Dendritic cell treated with granulocyte-macrophage colony-stimulating factor and Interleukin-4, amounts not matched to agents 40 ng/mL and 50 ng/mL, for 4 days (primary cell): ENCODE measurements around the gene CLEC16A.

Experiments
- H3K27ac Mint-ChIP-seq: one replicate; pipeline ENCODE4 v1.8.0; 2022; ENCODE audit warnings: mild to moderate bottlenecking, mixed read lengths
- H3K27me3 Mint-ChIP-seq: one replicate; pipeline ENCODE4 v1.8.0; 2022; ENCODE audit warnings: mild to moderate bottlenecking, mixed read lengths
- H3K36me3 Mint-ChIP-seq: one replicate; pipeline ENCODE4 v1.8.0; 2022; ENCODE audit warnings: low read depth, mixed read lengths
- H3K4me1 Mint-ChIP-seq: one replicate; pipeline ENCODE4 v1.8.0; 2022; ENCODE audit warnings: low read depth, mixed read lengths
- H3K4me3 Mint-ChIP-seq: one replicate; pipeline ENCODE4 v1.8.0; 2022; ENCODE audit warnings: mild to moderate bottlenecking, moderate library complexity, mixed read lengths
- H3K9me3 Mint-ChIP-seq: one replicate; pipeline ENCODE4 v1.8.0; 2022; ENCODE audit warnings: mixed read lengths
- intact Hi-C: fragments of 100-400 bp; cut with micrococcal nuclease; formaldehyde crosslinking; loops from one replicate; pipeline ENCODE4 v1.15.0; 2022

The CLEC16A gene

GRCh38 chr16:11114366-11115164, 170.2 kb downstream of the CLEC16A start:
- H3K27ac Mint-ChIP-seq, result peak overlapping the region; percentile 79
- intact Hi-C loops, result no loop called here
- peaks cover 42% of the 10 kb centered on the region for H3K36me3 Mint-ChIP-seq
- peaks cover 9% of the 10 kb centered on the region for H3K9me3 Mint-ChIP-seq
- H3K27me3 Mint-ChIP-seq, result no peaks in the 10 kb centered on the region
- H3K4me1 Mint-ChIP-seq, result peaks cover 25% of the 10 kb centered on the region
- H3K4me3 Mint-ChIP-seq, result peak overlapping the region; percentile 21

- Mint-ChIP-seq H3K9me3 (no peaks in the 10 kb centered on the region), H3K4me1 (peaks cover 29% of the 10 kb centered on the region), H3K4me3 (no peak overlapping the region), H3K36me3 (peaks cover 44% of the 10 kb centered on the region), H3K27me3 (no peaks in the 10 kb centered on the region), H3K27ac (no peak overlapping the region)
- intact Hi-C loops, result no loop called here
These were observed 173.3 kb downstream of the CLEC16A start for GRCh38 chr16:11117576-11118211.

DNA sequence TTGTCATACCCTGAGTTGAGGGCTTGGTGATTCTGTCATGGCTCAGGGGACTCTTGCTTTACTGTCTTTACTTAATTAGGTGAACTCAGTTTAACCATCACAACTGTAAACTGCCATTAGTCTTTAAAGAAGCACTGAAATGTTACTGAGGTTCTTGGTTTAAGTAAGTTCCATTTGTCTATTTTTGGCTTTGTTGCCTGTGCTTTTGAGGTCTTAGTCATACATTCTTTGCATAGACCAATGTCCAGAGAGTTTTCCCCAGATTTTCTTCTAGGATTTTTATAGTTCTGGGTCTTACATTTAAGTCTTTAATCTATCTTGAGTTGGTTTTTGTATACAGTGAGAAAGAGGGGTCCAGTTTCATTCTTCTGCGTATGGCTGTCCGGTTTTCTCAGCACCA, 174.1 kb downstream of the CLEC16A start:
- Mint-ChIP-seq H3K4me3 (no peak overlapping the region), H3K4me1 (peaks cover 35% of the 10 kb centered on the region), H3K27me3 (no peaks in the 10 kb centered on the region), H3K36me3 (peaks cover 50% of the 10 kb centered on the region), H3K9me3 (no peaks in the 10 kb centered on the region), H3K27ac (no peak overlapping the region)
- intact Hi-C loops, result no loop called here

DNA sequence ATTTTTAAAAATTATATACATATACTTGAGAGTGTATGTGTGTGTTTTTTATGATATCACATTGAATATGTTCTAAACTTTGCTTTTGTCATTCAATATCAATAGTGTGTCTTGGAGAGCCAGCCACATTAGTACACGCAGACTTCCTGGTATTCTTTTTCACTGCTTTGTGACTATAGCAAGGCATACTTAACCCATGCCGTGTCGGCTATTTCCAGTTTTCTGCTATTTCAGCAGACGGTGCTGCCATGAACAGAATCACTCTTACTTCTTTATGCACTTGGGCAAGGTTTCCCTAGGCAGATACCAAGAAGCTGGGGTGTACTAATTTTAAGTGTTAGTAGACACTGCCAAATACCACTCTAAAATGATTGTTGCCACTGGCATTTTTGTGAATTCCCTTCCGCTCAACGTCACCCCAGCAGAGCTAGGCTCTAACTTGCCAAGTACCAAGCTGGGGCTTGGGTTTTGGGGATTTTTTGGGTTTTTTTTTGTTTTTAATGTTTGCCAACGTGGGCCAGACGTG, 176.8 kb downstream of the CLEC16A start:
- Mint-ChIP-seq H3K27ac (no peak overlapping the region), H3K36me3 (peaks cover 65% of the 10 kb centered on the region), H3K4me3 (no peak overlapping the region), H3K27me3 (no peaks in the 10 kb centered on the region), H3K9me3 (no peaks in the 10 kb centered on the region), H3K4me1 (peaks cover 43% of the 10 kb centered on the region)
- intact Hi-C loops, result no loop called here

DNA sequence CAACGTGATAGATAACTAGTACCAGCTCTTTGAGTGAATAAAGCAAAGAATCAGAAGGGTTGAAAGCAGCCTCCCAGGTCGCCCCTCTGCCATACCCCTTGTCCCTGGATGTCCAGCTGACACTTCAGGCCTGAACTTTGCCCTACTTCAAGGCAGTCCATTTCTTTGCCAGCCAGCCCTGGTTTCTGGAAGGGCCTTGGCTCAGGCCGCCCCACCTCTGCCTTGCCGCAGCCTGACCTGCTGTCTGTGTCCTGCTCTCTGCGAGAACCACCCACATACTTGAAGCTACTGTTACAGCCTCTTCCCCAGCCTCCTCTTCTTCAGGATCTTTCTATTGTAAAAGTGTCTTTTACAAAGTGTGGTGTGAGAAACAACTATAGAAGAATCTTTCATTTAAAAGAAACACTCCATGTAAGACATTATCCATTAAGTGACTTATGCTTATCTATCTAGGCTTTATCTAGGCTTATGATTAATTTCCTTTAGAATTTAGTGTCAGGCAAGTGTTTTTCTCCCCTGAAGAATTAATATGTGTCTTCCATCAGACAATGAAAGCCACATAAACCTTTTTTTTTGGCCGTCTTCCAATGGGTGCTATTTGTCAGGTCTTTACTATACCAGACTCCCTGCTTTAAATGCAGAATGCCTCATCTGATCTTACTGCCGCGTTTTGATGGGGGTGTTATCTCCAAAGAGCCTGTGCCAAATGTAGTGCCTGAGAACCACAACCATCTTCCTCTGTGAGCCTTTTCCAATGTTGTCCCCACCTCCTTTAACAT, 177.7 kb downstream of the CLEC16A start:
- intact Hi-C loops, result no loop called here

DNA sequence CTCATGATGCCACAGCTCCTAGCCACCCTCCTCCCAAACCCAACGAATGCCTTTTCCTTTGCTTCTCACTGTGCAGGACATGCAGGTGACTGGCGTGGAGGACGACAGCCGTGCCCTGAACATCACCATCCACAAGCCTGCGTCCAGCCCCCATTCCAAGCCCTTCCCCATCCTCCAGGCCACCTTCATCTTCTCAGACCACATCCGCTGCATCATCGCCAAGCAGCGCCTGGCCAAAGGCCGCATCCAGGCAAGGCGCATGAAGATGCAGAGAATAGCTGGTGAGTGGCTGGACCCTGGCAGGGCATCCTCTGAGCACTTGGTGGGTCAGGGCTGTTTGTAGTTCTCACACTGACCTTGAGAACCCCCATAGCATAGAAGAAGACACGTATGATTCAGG, 179.3 kb downstream of the CLEC16A start:
- Mint-ChIP-seq H3K27ac (peak overlapping the region; percentile 84), H3K4me3 (no peak overlapping the region), H3K4me1 (peaks cover 68% of the 10 kb centered on the region), H3K36me3 (peaks cover 76% of the 10 kb centered on the region), H3K9me3 (no peaks in the 10 kb centered on the region), H3K27me3 (no peaks in the 10 kb centered on the region)
- intact Hi-C loops, result no loop called here

More for the DNA sequence above, 177.7 kb downstream of the CLEC16A start:
- H3K36me3 Mint-ChIP-seq, result peaks cover 65% of the 10 kb centered on the region
- no peaks in the 10 kb centered on the region for H3K9me3 Mint-ChIP-seq
- H3K4me1 Mint-ChIP-seq, result peaks cover 53% of the 10 kb centered on the region
- H3K27me3 Mint-ChIP-seq, result no peaks in the 10 kb centered on the region
- peak overlapping the region; percentile 75 for H3K27ac Mint-ChIP-seq
- no peak overlapping the region for H3K4me3 Mint-ChIP-seq

DNA sequence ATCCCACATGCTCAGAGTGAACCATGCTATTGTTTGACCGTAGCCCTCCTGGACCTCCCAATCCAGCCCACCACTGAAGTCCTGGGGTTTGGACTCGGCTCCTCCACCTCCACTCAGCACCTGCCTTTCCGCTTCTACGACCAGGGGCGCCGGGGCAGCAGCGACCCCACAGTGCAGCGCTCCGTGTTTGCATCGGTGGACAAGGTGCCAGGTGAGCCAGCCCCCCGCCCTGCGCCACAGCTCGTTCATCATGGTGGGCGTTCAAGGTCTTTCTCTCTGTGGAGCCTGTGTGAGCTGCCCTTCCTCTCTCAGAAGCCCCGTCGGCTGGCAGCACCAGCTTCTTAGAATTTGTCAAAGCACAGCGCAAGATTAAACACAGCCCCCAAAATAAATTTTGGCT, 181.6 kb downstream of the CLEC16A start:
- intact Hi-C loops, result no loop called here
- no peaks in the 10 kb centered on the region for H3K27me3 Mint-ChIP-seq
- no peaks in the 10 kb centered on the region for H3K9me3 Mint-ChIP-seq
- H3K4me1 Mint-ChIP-seq, result peaks cover 91% of the 10 kb centered on the region
- peak overlapping the region; percentile 84 for H3K27ac Mint-ChIP-seq
- peaks cover 65% of the 10 kb centered on the region for H3K36me3 Mint-ChIP-seq
- peak overlapping the region; percentile 10 for H3K4me3 Mint-ChIP-seq

DNA sequence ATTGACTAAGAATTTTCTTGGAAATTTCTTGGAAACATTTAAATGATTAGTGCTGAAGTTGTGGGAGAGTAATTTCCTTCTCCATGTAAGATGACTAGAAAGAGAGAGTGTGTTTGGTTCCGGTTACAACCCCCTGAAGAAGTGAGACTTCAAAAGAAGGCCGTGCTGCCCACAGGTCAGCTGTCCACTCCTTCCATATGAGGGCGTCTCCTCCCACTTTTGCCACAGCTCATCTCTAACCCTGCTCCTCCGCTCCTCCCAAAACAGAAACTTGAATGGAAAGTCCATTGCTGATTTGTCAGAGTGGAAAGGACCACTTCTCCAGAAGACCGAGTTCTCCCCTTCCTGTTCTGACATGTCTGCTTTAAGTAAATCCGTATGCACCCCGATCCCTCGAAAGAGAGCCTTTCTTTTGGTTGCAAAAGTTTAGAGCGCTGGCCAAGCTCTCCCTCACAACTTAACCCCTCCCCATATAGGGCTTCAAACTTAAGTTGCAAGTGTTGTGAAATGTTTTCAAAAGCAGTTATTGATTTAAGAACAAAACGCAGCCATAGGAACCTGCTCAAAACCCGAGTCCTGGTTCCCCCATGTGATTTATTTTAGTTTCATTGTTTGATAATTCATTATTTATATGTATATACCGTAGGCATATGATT, 182.2 kb downstream of the CLEC16A start:
- peak overlapping the region; percentile 10 for H3K4me3 Mint-ChIP-seq
- no peaks in the 10 kb centered on the region for H3K27me3 Mint-ChIP-seq
- H3K9me3 Mint-ChIP-seq, result no peaks in the 10 kb centered on the region
- H3K4me1 Mint-ChIP-seq, result peaks cover 97% of the 10 kb centered on the region
- peak overlapping the region; percentile 84 for H3K27ac Mint-ChIP-seq
- peaks cover 66% of the 10 kb centered on the region for H3K36me3 Mint-ChIP-seq
- intact Hi-C loops, result no loop called here

DNA sequence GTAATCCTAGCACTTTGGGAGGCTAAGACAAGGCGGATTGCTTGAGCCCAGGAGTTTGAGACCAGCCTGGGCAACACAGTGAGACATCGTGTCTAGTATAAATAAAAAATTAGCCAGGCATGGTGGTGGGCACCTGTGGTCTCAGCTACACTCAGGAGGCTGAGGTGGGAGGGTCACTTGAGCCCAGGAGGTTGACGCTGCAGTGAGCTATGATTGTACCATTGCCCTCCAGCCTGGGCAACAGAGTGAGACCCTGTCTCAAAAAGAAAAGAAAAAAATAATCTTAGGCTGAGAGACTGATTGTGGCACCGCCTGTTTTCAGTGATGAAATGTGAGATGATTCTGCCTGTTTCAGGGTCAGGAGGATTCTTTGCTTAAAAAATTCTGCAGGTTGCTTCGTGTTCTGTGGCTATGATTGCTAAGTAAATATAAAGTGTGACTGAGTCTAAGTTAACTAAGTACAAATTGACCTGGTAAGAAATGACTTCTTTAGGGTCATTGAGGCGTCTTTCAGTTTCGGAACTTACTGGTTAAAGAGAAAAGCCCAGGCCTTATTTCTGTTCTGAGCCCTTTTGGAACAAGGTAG, 183.3 kb downstream of the CLEC16A start:
- Mint-ChIP-seq H3K27me3 (no peaks in the 10 kb centered on the region), H3K27ac (peak overlapping the region; percentile 84), H3K4me3 (no peak overlapping the region), H3K9me3 (no peaks in the 10 kb centered on the region), H3K36me3 (peaks cover 59% of the 10 kb centered on the region), H3K4me1 (peaks cover 99% of the 10 kb centered on the region)
- intact Hi-C loops, result no loop called here

- H3K9me3 Mint-ChIP-seq, result no peaks in the 10 kb centered on the region
- peaks cover 54% of the 10 kb centered on the region for H3K36me3 Mint-ChIP-seq
- H3K27me3 Mint-ChIP-seq, result no peaks in the 10 kb centered on the region
- H3K4me3 Mint-ChIP-seq, result peak overlapping the region; percentile 7
- intact Hi-C loops, result no loop called here
- H3K4me1 Mint-ChIP-seq, result peaks cover 100% of the 10 kb centered on the region
- H3K27ac Mint-ChIP-seq, result peak overlapping the region; percentile 84
These were observed 184.1 kb downstream of the CLEC16A start for GRCh38 chr16:11128211-11129141.

DNA sequence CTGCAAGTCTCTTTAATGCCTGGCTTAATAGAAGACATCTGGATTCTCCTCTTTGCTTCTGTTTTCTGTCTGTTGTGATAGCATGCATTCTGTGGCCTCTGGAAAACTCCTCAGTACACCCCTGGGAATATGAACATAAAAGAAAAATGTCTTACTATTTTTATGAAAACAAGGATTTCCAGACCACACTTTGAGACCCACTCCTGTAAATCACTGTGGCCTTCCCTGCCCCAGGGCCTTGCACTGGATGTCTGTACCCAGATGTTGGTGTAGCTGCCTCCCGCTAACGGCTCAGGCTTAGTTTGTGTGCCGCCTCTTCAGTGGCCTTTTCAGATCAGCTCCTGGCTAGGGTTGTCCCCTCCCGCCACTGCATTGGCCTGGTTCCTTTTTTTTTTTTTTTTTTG, 185.0 kb downstream of the CLEC16A start:
- no peaks in the 10 kb centered on the region for H3K27me3 Mint-ChIP-seq
- no peaks in the 10 kb centered on the region for H3K9me3 Mint-ChIP-seq
- peak overlapping the region; percentile 53 for H3K4me3 Mint-ChIP-seq
- intact Hi-C loops, result no loop called here
- H3K27ac Mint-ChIP-seq, result peak overlapping the region; percentile 84
- peaks cover 99% of the 10 kb centered on the region for H3K4me1 Mint-ChIP-seq
- H3K36me3 Mint-ChIP-seq, result peaks cover 46% of the 10 kb centered on the region

- Mint-ChIP-seq H3K36me3 (peaks cover 53% of the 10 kb centered on the region), H3K4me3 (no peak overlapping the region), H3K27me3 (no peaks in the 10 kb centered on the region), H3K4me1 (peaks cover 99% of the 10 kb centered on the region), H3K9me3 (no peaks in the 10 kb centered on the region), H3K27ac (peak overlapping the region; percentile 84)
- intact Hi-C loops, result loop anchor here (10.0 kb wide), 1 partner anchor 124 kb away; the partner anchor contains the start of gene SOCS1
These were observed 186.8 kb downstream of the CLEC16A start for GRCh38 chr16:11130978-11131665.
